Effector memory CD4-positive, alpha-beta T cell (primary cell): ENCODE measurements around the gene PHF2.

Experiments
- DNase-seq, 3 donors: peaks; one replicate each; pipeline ENCODE4 v3.0.0-alpha.2; 2020
- H3K27ac ChIP-seq: 2 replicates; pipeline ENCODE4 v1.7.0; 2013; ENCODE audit warnings: mild to moderate bottlenecking, low read length, moderate library complexity; ENCODE audit not compliant: insufficient read depth, poor library complexity, severe bottlenecking
- H3K27me3 ChIP-seq: replicated peaks from 2 replicates; pipeline ENCODE4 v1.7.0; 2013; ENCODE audit warnings: mild to moderate bottlenecking, low read length; ENCODE audit not compliant: insufficient read depth, control insufficient read depth, poor library complexity, severe bottlenecking
- H3K36me3 ChIP-seq: 2 replicates; pipeline ENCODE4 v1.7.0; 2013; ENCODE audit warnings: mild to moderate bottlenecking, low read length, moderate library complexity; ENCODE audit not compliant: control insufficient read depth, insufficient read depth
- H3K4me1 ChIP-seq: 2 replicates; pipeline ENCODE4 v1.7.0; 2013; ENCODE audit warnings: low read length, mild to moderate bottlenecking; ENCODE audit not compliant: control insufficient read depth, insufficient read depth, poor library complexity, severe bottlenecking
- H3K4me3 ChIP-seq: 2 replicates; pipeline ENCODE4 v1.7.0; 2013; ENCODE audit warnings: low read length, low read depth, mild to moderate bottlenecking; ENCODE audit not compliant: insufficient read depth, poor library complexity, severe bottlenecking
- H3K9me3 ChIP-seq: 2 replicates; pipeline ENCODE4 v1.7.0; 2013; ENCODE audit warnings: mild to moderate bottlenecking, low read length, moderate library complexity; ENCODE audit not compliant: control insufficient read depth

Gene PHF2

DNA sequence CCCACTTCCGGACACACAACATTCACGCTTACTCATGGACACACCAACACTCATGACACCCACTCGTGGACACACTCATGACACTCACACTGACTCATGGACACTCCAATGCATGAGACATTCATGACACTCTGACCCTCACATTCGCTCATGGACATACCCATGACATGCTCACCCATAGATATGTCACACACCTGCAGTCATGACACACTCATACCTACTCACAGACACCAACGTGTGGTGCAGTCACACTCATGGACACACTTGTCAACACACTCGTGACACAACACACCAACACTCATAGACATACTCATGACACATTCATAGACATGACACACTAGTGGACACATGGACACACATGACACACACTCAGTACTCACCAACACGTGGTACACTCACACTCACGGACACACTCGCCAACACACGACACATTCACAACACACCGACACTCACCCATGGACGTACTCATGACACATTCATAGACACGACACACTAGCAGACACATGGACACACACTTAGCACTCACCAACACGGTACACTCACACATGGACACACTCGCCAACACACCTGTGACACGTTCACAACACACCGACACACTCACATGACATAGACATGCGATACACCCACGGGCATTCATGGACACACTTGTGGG lies 73.4 kb downstream of the PHF2 start:
- Histone ChIP-seq H3K4me1 (no peaks in the 10 kb centered on the region), H3K36me3 (peaks cover 25% of the 10 kb centered on the region), H3K27ac (no peak overlapping the region), H3K27me3 (no peaks in the 10 kb centered on the region), H3K4me3 (no peak overlapping the region), H3K9me3 (no peaks in the 10 kb centered on the region)
- no peak for DNase-seq

DNA sequence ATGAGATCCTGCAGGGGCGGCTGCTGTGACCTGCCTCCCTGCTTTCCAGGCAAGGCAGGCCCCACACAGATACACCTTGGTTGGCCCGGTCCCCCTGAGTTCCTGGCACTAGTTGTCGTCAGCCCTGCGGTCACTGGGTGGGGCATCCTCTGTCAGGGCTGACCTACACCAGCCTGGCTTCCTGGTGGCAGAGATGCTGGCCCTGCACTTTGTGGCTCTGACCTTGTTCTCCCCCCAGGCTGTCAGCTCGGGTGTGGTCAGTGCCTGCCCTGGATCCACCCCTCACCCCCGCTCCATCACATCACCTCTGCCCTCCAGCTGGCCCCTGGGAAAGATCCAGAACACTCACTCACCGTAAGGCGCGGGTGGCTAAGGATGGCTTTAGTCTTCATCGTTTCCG lies 74.1 kb downstream of the PHF2 start:
- Histone ChIP-seq H3K36me3 (peaks cover 24% of the 10 kb centered on the region), H3K9me3 (no peaks in the 10 kb centered on the region), H3K27ac (no peak overlapping the region), H3K27me3 (no peaks in the 10 kb centered on the region), H3K4me3 (no peak overlapping the region), H3K4me1 (no peaks in the 10 kb centered on the region)
- no peak for DNase-seq

DNA sequence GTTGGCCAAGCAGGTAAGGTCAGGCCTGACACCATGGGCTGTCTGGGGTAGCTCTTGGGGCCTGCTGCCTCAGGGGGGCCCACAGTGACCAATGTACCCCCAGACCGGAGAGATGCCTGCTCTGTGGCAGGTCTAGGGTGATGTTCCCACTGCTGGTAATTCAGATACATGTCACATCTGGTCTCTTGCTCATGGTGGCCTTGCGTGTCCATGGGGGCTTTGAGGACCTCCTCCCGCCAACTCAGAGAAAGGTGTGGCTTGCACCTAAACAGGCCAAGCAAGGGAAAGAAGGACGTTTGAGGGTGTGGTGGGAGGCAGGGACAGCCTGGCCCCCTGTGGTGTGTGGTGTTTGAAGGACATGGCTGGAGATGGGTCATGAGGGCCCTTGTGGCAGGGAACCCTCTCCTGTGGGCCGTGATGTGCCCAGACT lies 75.2 kb downstream of the PHF2 start:
- H3K9me3 ChIP-seq, result no peaks in the 10 kb centered on the region
- H3K4me3 ChIP-seq, result no peak overlapping the region
- no peak for DNase-seq
- H3K27me3 ChIP-seq, result no peaks in the 10 kb centered on the region
- peaks cover 30% of the 10 kb centered on the region for H3K36me3 ChIP-seq
- H3K27ac ChIP-seq, result no peak overlapping the region
- no peaks in the 10 kb centered on the region for H3K4me1 ChIP-seq

DNA sequence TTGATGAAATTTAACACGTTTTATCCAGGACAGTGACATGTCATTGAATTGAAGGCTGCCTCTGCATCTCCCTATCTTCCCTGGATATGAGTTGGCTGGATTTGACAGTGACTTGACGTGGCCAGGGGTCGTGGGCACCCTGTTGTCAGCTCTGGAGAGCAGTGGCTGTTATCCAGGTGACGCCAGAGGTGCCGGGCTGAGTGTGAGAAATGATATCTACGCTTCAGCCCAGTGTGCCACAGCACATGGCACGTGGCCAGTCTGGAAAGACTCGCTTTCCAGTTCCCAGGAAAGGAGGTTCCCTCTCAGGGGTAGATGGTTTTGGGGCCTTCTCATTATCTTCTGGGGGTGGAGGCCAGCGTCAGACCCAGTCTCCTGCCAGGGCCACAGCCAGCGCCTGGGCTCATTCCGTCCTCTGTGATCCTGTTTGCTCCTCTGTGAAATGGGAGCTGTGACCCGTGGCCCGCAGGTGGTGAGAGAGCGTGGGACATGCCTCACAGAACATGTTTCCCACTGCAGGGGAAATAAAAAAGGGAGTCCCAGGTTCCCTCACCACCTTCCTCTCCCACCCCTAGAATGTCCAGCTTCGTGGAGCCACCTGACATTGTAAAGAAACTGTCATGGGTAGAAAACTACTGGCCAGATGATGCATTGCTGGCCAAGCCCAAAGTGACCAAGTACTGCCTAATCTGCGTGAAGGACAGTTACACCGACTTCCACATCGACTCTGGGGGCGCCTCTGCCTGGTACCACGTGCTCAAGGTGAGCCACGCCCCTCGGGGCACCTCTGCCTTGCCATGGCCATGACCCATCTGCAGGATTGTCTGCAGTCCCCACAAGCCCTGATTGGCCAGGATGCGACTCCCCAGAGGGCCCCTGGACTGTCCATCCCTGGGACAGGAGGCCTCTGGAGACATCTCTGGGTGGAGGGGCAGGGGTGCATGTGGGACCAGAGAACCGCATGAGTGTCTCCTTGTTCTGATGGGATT lies 76.5 kb downstream of the PHF2 start:
- no peak overlapping the region for H3K4me3 ChIP-seq
- no peak for DNase-seq
- peaks cover 33% of the 10 kb centered on the region for H3K36me3 ChIP-seq
- no peak overlapping the region for H3K27ac ChIP-seq
- no peaks in the 10 kb centered on the region for H3K9me3 ChIP-seq
- no peaks in the 10 kb centered on the region for H3K27me3 ChIP-seq
- no peaks in the 10 kb centered on the region for H3K4me1 ChIP-seq

DNA sequence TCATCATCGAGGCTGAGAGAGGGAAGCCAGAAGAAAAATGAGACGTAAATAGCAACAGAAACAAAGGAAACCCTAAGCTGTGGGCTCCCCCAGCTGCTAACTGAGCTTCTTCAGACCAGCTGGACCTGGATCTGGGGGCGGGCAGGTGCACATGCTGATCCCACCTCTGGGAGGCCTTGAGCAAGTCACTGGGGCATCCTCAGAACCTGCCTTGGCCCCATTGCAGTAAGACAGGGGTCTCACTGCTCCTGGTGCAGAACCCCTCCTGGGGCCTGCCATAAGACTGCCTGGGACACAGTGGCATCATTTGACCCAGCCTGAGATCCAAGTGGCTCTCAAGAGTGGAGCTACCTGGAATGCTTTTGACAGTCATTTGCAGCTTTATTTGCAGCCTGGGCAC lies 77.4 kb downstream of the PHF2 start:
- Histone ChIP-seq H3K36me3 (peaks cover 33% of the 10 kb centered on the region), H3K27ac (no peak overlapping the region), H3K9me3 (no peaks in the 10 kb centered on the region), H3K27me3 (no peaks in the 10 kb centered on the region), H3K4me3 (no peak overlapping the region), H3K4me1 (no peaks in the 10 kb centered on the region)
- no peak for DNase-seq

DNA sequence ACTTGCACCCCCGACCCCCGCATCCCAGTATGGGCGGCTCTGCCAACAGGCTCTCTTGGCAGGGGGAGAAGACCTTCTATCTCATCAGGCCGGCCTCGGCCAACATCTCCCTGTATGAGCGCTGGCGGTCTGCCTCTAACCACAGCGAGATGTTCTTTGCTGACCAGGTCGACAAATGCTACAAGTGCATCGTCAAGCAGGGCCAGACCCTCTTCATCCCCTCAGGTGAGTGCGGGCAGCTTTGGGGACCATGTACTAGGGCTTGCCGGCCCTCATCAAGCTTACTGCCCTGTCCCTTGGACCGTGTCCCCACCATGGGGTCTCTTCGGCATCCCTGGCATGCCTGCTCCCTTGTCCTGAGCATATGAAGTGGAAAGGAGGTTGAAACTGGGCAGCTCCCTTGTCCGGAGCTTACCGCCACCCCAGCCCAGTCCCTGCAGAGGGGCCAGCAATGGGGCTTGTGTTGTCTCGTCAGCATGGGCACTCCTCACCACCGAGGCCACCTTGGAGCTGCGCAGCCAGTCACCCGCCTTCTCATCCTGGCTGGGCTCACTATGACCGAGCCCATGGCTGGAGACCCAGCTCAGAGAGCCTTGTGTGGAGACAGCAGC lies 78.1 kb downstream of the PHF2 start:
- no peaks in the 10 kb centered on the region for H3K27me3 ChIP-seq
- no peak overlapping the region for H3K27ac ChIP-seq
- H3K36me3 ChIP-seq, result peaks cover 38% of the 10 kb centered on the region
- no peak for DNase-seq
- no peak overlapping the region for H3K4me3 ChIP-seq
- H3K9me3 ChIP-seq, result no peaks in the 10 kb centered on the region
- H3K4me1 ChIP-seq, result no peaks in the 10 kb centered on the region

DNA sequence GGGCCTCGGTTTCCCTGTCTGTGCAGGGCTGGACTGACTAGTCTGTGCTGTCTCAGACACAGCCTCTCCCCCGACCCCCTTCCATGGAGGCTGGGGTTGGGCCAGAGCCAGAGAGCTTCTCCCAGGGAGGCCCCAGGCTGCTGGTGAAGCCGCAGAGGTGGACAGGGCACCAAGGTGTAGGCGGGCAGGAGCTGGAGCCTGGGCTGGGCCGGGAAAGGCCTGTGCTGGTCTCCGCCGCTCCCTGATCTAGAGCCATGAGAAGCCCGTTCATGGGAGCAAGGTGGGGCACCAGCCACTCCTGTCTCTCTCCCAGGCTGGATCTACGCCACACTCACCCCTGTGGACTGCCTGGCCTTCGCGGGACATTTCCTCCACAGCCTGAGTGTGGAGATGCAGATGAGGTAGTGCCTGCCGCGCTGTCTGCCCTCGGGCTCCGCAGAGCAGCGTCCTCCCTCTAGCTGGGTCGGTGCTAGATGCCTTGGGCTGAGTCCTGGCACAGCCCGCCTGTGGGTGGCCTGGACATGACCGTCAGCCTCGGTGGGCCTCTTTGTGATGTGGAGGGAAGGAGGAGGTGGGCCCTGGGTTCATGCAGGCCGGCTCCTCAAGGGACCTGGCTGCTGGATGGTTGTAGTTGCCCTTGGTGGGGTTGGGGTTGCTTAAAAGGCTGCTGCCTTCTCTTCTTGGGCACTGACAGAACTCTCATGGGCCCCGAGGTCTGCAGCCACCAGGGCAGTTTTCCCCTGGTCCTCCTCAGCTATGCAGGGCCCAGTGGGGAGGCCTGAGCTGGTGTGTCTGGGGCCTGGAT lies 79.4 kb downstream of the PHF2 start:
- no peak overlapping the region for H3K27ac ChIP-seq
- no peak overlapping the region for H3K4me3 ChIP-seq
- no peaks in the 10 kb centered on the region for H3K9me3 ChIP-seq
- H3K36me3 ChIP-seq, result peaks cover 36% of the 10 kb centered on the region
- no peak for DNase-seq
- H3K27me3 ChIP-seq, result no peaks in the 10 kb centered on the region
- no peaks in the 10 kb centered on the region for H3K4me1 ChIP-seq

DNA sequence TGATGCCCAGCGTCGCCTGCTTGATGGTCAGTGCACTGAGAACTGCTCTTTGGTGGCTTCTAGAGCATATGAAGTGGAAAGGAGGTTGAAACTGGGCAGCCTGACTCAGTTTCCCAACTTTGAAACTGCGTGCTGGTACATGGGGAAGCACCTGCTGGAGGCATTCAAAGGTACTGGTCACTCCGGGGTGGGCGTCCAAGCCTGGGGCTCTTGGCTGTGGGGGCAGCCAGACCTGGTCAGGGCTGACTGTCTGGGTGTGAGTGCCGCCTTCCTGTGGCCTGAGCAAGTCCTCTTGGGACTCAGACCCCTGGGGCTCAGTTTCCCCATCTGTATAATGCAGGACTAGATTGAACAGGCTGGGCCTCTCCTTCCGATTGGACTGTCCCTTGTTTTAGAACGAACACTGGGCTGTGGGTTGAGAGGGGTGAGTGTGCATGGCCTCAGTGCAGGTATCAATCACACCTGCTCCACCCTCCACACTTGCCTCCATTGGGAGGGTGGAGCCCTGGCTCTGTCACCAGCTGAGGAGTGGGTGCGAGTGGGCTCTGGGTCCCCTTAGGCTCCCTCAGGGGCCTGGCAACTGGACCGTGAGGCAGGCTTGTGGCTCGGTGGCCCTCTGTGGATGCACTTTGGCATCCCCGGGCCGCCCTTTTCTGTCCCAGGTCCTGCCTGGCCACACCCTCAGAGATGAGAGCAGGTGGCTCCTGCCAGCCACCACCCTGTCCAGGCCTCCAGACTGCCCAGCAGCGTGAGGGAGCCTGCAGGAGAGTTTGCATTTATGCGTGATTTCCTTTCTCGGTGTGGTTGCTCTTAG lies 80.2 kb downstream of the PHF2 start:
- no peaks in the 10 kb centered on the region for H3K4me1 ChIP-seq
- H3K4me3 ChIP-seq, result no peak overlapping the region
- peaks cover 39% of the 10 kb centered on the region for H3K36me3 ChIP-seq
- H3K27ac ChIP-seq, result no peak overlapping the region
- H3K27me3 ChIP-seq, result no peaks in the 10 kb centered on the region
- no peak for DNase-seq
- H3K9me3 ChIP-seq, result no peaks in the 10 kb centered on the region
